GM21526 (cell line): ENCODE results near the gene MRAP2.
"Not testable (repeated sequence)": the region's sequence is repeated elsewhere in the genome, so short reads cannot be mapped to it uniquely, and the experiment has no call there.

Experiments
- ATAC-seq: cut with Tn5 transposase; IDR thresholded peaks from one replicate; pipeline ENCODE4 v1.9.1; 2021; ENCODE audit warnings: moderate library complexity; ENCODE audit not compliant: unreplicated experiment, low FRiP score

MRAP2 gene

GRCh38 chr6:84027340-84028181 lies 6.0 kb upstream of the MRAP2 start:
- ATAC-seq: no peak

GRCh38 chr6:84028350-84028749 lies 5.2 kb upstream of the MRAP2 start:
- no peak for ATAC-seq

- not testable (repeated sequence) for ATAC-seq
Observed at GRCh38 chr6:84032000-84032399, 1.6 kb upstream of the MRAP2 start.

GRCh38 chr6:84035484-84035883 lies 1.9 kb downstream of the MRAP2 start:
- no peak for ATAC-seq

- no peak for ATAC-seq
Observed at GRCh38 chr6:84037425-84038089, 4.0 kb downstream of the MRAP2 start.

- ATAC-seq: no peak
Observed at GRCh38 chr6:84042603-84043002, 9.0 kb downstream of the MRAP2 start.

- ATAC-seq: no peak
Observed at GRCh38 chr6:84043555-84043954, 10.0 kb downstream of the MRAP2 start.

GRCh38 chr6:84046755-84047154 lies 13.2 kb downstream of the MRAP2 start:
- ATAC-seq: no peak

- no peak for ATAC-seq
Observed at GRCh38 chr6:84048588-84048987, 15.0 kb downstream of the MRAP2 start.

- no peak for ATAC-seq
Observed at GRCh38 chr6:84050408-84050807, 16.8 kb downstream of the MRAP2 start.

- ATAC-seq: no peak
Observed at GRCh38 chr6:84052204-84052882, 18.8 kb downstream of the MRAP2 start.

- no peak for ATAC-seq
Observed at GRCh38 chr6:84052883-84053241, 19.3 kb downstream of the MRAP2 start.

GRCh38 chr6:84055647-84056046 lies 22.1 kb downstream of the MRAP2 start:
- no peak for ATAC-seq

- ATAC-seq: no peak
Observed at GRCh38 chr6:84057908-84058307, 24.3 kb downstream of the MRAP2 start.

- ATAC-seq: no peak
Observed at GRCh38 chr6:84059082-84059481, 25.5 kb downstream of the MRAP2 start.

GRCh38 chr6:84061174-84061573 lies 27.6 kb downstream of the MRAP2 start:
- ATAC-seq: no peak

GRCh38 chr6:84061613-84062398 lies 28.2 kb downstream of the MRAP2 start:
- no peak for ATAC-seq

GRCh38 chr6:84062519-84063154 lies 29.1 kb downstream of the MRAP2 start:
- ATAC-seq: no peak

GRCh38 chr6:84065693-84066290 lies 32.2 kb downstream of the MRAP2 start:
- ATAC-seq: no peak

- no peak for ATAC-seq
Observed at GRCh38 chr6:84066536-84066935, 33.0 kb downstream of the MRAP2 start.
